ENCODE measurements around the gene PRUNE2.
"Not testable (repeated sequence)": the region's sequence is repeated elsewhere in the genome, so short reads cannot be mapped to it uniquely, and the experiment has no call there.

PRUNE2 gene

GRCh38 chr9:76873056-76873792 lies 32.7 kb downstream of the PRUNE2 start:
- peak; percentile 34 for DNase-seq (ENCODE audit: low read depth, low spot score)

DNA sequence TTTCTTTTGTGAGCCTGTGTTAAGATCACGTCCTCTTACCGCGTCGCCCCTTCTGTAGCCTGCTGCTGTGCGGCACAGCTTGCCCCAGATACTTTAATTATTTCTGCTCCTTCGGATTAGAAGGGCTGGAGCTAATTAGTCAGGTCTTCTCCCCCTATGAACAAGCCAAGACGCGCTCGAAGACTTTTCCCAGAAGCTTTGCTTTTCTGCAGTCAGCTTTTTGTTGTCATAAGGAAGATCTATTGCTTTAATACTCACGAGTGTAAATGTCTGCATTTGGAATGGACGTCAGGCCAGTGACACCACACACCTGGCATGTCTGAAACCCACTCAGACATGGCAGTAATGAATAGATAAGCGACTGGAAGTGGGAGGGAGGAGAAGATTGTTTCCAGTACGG lies 37.0 kb downstream of the PRUNE2 start:
- peak; percentile 44 for DNase-seq (ENCODE audit: low read depth, low spot score)

GRCh38 chr9:76866689-76867088 lies 39.2 kb downstream of the PRUNE2 start:
- DNase-seq (ENCODE audit: low read depth, low spot score) = peak; percentile 92

- no peak for DNase-seq (ENCODE audit: low read depth, low spot score)
These were observed 42.1 kb downstream of the PRUNE2 start for GRCh38 chr9:76863832-76864231.

GRCh38 chr9:76859860-76860259 lies 46.1 kb downstream of the PRUNE2 start:
- no peak for DNase-seq (ENCODE audit: low read depth, low spot score)

GRCh38 chr9:76858248-76858647 lies 47.7 kb downstream of the PRUNE2 start:
- DNase-seq (ENCODE audit: low read depth, low spot score) = not testable (repeated sequence)

- no peak for DNase-seq (ENCODE audit: low read depth, low spot score)
These were observed 49.9 kb downstream of the PRUNE2 start for GRCh38 chr9:76856016-76856415.

DNA sequence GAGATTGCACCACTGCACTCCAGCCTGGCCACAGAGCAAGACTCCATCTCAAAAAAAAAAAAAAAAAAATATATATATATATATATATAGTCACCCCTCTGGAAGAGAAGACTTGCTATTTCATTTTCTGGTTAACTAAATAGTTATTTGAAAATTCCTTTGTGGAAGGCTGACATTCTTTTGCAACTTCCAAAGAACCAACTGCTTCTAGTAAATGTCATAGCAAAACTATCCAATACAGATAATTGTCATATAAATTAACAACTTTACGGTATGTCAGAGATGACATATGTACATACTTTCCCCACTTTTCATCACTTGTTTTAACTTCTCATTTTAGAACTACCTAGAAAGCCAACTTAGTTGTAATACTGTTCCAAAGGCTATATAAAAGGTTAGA lies 50.9 kb downstream of the PRUNE2 start:
- no peak for DNase-seq (ENCODE audit: low read depth, low spot score)

GRCh38 chr9:76852026-76852425 lies 53.9 kb downstream of the PRUNE2 start:
- DNase-seq (ENCODE audit: low read depth, low spot score) = no peak

DNA sequence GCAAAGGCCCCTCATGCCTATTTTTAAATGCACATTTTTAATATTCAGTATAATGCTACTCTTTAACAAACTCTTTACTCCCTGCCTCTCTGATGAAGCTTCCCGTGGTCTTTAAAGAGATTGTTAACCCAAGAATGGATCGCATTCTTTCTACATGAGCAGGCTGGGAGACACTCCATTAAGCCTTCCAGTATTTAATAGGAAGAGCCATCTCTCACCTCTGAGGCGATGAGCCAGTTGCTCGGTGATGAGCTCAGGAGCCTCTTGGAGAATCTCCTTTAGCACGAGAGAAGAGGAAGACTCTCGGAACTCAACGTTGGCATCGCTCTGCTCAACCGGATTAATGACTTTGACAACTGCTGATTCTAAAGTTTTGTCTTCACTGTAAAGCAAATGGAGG lies 59.6 kb downstream of the PRUNE2 start:
- DNase-seq (ENCODE audit: low read depth, low spot score) = no peak

GRCh38 chr9:76845254-76845653 lies 60.7 kb downstream of the PRUNE2 start:
- no peak for DNase-seq (ENCODE audit: low read depth, low spot score)

DNA sequence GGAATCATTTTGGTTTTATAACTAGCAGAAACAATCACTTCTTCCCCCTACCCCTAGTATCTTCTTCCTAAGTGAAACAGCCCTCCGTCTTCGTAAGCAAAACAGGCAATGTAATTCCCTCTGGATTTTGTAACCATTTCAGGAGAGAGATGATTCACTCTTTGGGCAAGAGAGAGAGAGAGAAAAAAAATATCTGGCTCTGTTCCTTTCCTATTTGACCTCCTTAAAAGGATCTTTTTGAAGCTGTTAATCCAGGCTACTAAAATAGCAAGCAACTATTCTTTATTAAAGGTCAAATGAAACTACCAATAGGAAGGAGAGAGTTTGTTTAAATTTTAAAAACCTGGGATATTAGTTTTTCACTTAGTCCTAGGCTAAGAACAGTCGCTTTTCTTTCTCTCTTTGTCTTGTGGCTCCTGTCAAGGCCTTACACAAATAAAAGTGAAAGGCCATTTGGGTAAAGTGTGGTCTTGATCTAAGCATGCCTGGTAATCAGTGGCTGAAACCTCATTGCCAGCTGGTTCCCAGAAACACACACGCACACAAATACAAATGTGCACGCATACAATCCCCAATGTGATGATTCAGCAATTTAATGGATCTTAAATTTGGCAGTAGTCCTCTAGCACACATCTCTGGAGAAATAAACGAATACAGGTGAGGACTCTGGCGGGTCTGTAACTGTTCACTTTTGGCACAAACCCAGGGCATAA lies 70.2 kb downstream of the PRUNE2 start:
- peak; percentile 89 for DNase-seq (ENCODE audit: low read depth, low spot score)

GRCh38 chr9:76828447-76828846 lies 77.5 kb downstream of the PRUNE2 start:
- DNase-seq (ENCODE audit: low read depth, low spot score) = no peak

DNA sequence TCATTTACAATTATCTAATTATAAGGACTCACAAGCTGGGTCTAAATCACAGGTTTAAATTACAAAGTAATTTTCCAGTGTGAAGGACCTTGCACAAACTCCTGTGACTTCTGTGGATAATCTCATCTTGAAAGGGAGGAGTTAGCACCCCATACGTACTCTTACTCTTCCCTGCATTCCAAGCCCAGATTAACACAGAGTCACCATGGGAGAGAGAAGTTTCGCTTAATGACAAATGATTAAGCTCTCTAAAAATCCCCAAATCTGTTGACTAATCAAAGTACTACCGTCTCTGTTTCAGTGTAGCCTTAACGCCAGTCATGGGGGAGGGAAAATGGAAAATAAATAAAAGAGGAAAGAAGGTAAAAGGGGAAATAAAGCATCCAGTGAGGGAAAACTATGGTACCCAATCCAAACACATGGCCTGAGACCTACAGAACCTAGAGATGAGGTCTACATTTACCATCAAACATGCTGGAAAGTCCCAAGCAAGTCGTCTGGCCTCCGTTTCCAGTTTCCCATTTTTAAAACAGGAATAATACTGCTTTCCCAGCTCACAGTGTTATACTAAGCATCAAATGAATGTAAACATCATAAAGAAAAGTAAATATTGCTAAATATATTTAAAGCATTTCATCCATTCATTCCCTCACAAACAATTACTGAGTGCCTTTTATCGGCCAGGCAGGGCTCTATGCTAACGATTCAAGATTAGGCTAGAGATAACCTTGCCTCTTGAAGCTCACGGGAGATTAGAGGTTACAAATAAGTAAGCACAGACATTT lies 78.4 kb downstream of the PRUNE2 start:
- no peak for DNase-seq (ENCODE audit: low read depth, low spot score)

DNA sequence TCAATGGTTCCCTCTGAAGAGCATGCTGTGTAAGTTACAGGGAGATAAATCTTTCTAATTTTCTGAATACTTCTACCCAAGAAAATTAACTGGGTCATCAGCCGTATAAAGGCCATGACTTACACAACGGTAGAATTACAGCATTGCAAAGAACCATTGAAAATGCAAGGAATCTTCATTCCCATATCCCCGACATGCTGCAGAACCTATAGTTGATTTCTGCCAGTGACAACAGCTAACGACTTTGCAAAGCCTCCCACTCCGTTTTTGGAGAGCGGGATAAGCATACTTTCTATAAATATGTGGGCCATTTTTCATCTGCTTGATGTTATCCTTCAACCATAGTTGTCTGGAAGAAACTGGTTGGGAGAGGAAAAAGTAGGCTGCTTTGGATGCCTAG lies 85.5 kb downstream of the PRUNE2 start:
- DNase-seq (ENCODE audit: low read depth, low spot score) = no peak

GRCh38 chr9:76818271-76818670 lies 87.6 kb downstream of the PRUNE2 start:
- DNase-seq (ENCODE audit: low read depth, low spot score) = peak; percentile 99

DNA sequence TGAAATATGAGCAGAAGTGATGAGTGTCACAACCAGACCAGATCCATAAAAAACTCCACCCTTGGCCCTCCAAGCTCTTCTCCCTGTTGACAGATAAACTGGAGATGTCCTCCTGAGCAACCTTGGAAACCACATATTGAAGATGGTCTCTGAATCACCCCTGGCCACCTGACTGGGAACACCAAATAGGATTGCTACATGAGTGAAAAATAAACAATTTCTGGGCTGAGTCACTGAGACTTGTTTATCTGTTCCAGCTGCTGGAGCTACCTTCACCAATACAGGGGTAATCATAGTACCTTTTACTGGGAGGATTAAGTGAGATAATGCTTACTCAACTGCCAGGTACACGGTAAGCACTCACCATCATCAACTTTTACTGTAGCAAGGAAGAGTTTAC lies 88.4 kb downstream of the PRUNE2 start:
- peak; percentile 49 for DNase-seq (ENCODE audit: low read depth, low spot score)

DNA sequence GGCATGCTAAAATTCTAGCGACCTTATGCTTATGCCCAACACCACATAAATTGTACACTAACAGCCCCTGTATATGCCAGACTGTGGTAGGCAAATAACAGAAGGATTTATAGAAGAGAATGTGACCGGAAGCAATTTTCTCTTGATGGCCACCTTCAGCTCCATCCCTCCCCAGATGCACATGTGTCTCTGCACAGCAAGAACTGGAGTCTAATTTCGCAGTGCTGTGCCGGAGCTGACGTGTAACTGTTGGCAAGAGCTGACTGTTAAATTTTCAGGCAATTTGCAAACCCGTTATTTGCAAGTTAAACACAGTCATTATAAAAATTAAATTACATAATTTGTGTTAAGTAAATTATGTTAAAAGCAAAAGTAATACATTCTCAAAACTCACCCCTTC lies 93.3 kb downstream of the PRUNE2 start:
- no peak for DNase-seq (ENCODE audit: low read depth, low spot score)

GRCh38 chr9:76810377-76810957 lies 95.4 kb downstream of the PRUNE2 start:
- peak; percentile 79 for DNase-seq (ENCODE audit: low read depth, low spot score)

DNA sequence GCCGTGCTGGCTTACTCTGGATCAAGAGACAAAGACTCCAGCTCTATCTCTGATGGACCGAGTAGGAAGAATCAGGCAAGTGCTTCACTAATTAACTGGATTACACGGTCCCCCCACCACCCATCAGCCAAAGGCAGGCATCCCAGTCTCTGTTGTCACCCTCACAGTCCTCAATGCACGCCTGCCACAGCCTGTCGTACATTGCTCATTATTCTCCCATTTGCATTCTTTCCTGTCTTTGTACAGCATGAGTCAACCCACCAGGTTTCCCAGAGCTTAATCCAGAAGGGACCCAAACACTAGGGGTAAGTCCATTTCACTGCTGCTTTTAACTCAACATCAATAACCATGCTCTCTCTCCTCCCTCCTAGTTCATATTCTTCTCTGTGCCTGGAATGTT lies 97.3 kb downstream of the PRUNE2 start:
- peak; percentile 60 for DNase-seq (ENCODE audit: low read depth, low spot score)

- DNase-seq (ENCODE audit: low read depth, low spot score) = no peak
These were observed 102.2 kb downstream of the PRUNE2 start for GRCh38 chr9:76803762-76804161.

DNA sequence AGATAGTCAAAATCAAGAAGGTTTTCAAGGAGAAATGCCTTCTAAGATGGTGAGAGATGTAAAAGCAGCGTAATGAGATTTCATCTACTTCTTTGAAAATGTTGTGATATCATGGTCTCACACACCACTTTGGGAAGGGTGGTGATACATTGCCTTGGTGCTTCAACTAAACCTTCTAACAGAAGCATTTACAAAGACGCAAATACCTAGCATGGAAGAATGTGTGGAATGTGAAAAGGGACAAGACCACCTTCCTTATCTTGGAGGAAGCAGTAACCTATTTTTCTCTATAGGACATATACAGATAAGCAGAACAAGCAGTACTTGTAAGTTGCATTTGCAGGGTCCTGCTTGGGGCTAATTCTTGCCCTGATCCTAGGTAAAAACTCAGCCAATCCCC lies 102.8 kb downstream of the PRUNE2 start:
- no peak for DNase-seq (ENCODE audit: low read depth, low spot score)

All from astrocyte of the hippocampus (primary cell).